ENCODE measurements around the gene PPP2R2C. TPM values are rescaled to one million over a fixed set of nuclear protein-coding genes. Genes with fewer than 3 reads are reported as not detected.

Gene PPP2R2C
- total and polyA plus RNA-seq, 4 donors, result 0.25 to 1.3 (median 0.65) TPM; not detected in 1

GRCh38 chr4:6318206-6318605, 154.2 kb downstream of the PPP2R2C start:
- WGBS, 2 donors, result 89 to 92% methylated on average over 12 of the region's 12 CpGs
- Histone ChIP-seq H3K36me3 (ENCODE audit: control insufficient read depth in 1 of 2, insufficient read depth in 2 of 2, low read length in 1 of 2) (no peaks in the 10 kb centered on the region), H3K4me3 (ENCODE audit: low read length in 2 of 2) (no peak overlapping the region), H3K27me3 (ENCODE audit: control insufficient read depth in 1 of 2, insufficient read depth in 2 of 2, low read length in 1 of 2) (no peaks in the 10 kb centered on the region), H3K4me1 (ENCODE audit: control insufficient read depth in 1 of 2, insufficient read depth in 2 of 2, low read length in 2 of 2) (no peaks in the 10 kb centered on the region), H3K9me3 (ENCODE audit: control insufficient read depth, low read length) (peaks cover 2% of the 10 kb centered on the region), H3K27ac (ENCODE audit: low read depth in 1 of 2, low read length in 2 of 2) (no peak overlapping the region)
- no peak for ATAC-seq (ENCODE audit: low FRiP score)
- intact Hi-C loops (cut with DNase I), result no loop called here
- DNase-seq, result no peak

- Histone ChIP-seq H3K4me3 (ENCODE audit: low read length in 2 of 2) (no peak overlapping the region), H3K9me3 (ENCODE audit: control insufficient read depth, low read length) (peaks cover 2% of the 10 kb centered on the region), H3K4me1 (ENCODE audit: control insufficient read depth in 1 of 2, insufficient read depth in 2 of 2, low read length in 2 of 2) (no peaks in the 10 kb centered on the region), H3K36me3 (ENCODE audit: control insufficient read depth in 1 of 2, insufficient read depth in 2 of 2, low read length in 1 of 2) (no peaks in the 10 kb centered on the region), H3K27ac (ENCODE audit: low read depth in 1 of 2, low read length in 2 of 2) (no peak overlapping the region), H3K27me3 (ENCODE audit: control insufficient read depth in 1 of 2, insufficient read depth in 2 of 2, low read length in 1 of 2) (no peaks in the 10 kb centered on the region)
- DNase-seq (no peak), ATAC-seq (ENCODE audit: low FRiP score) (no peak)
- 66 to 77% methylated on average over 6 of the region's 6 CpGs for WGBS, 2 donors
- intact Hi-C loops (cut with DNase I), result no loop called here
These were observed 155.9 kb downstream of the PPP2R2C start for GRCh38 chr4:6316461-6317003.

- H3K4me3 ChIP-seq (ENCODE audit: low read length in 2 of 2), result no peak overlapping the region
- WGBS, 2 donors, result 80 to 87% methylated on average over 6 of the region's 6 CpGs
- H3K27ac ChIP-seq (ENCODE audit: low read depth in 1 of 2, low read length in 2 of 2), result no peak overlapping the region
- DNase-seq (no peak), ATAC-seq (ENCODE audit: low FRiP score) (no peak)
- intact Hi-C loops (cut with DNase I), result no loop called here
- no peaks in the 10 kb centered on the region for H3K9me3 ChIP-seq (ENCODE audit: control insufficient read depth, low read length)
- H3K36me3 ChIP-seq (ENCODE audit: control insufficient read depth in 1 of 2, insufficient read depth in 2 of 2, low read length in 1 of 2), result no peaks in the 10 kb centered on the region
- H3K27me3 ChIP-seq (ENCODE audit: control insufficient read depth in 1 of 2, insufficient read depth in 2 of 2, low read length in 1 of 2), result no peaks in the 10 kb centered on the region
- H3K4me1 ChIP-seq (ENCODE audit: control insufficient read depth in 1 of 2, insufficient read depth in 2 of 2, low read length in 2 of 2), result no peaks in the 10 kb centered on the region
These were observed 159.2 kb downstream of the PPP2R2C start for GRCh38 chr4:6313216-6313615.

- Histone ChIP-seq H3K27me3 (ENCODE audit: control insufficient read depth in 1 of 2, insufficient read depth in 2 of 2, low read length in 1 of 2) (no peaks in the 10 kb centered on the region), H3K4me3 (ENCODE audit: low read length in 2 of 2) (no peak overlapping the region), H3K36me3 (ENCODE audit: control insufficient read depth in 1 of 2, insufficient read depth in 2 of 2, low read length in 1 of 2) (no peaks in the 10 kb centered on the region), H3K4me1 (ENCODE audit: control insufficient read depth in 1 of 2, insufficient read depth in 2 of 2, low read length in 2 of 2) (no peaks in the 10 kb centered on the region), H3K27ac (ENCODE audit: low read depth in 1 of 2, low read length in 2 of 2) (no peak overlapping the region), H3K9me3 (ENCODE audit: control insufficient read depth, low read length) (no peaks in the 10 kb centered on the region)
- ATAC-seq (ENCODE audit: low FRiP score), result no peak
- DNase-seq, result no peak
- 93 to 94% methylated on average over 7 of the region's 7 CpGs for WGBS, 2 donors
- intact Hi-C loops (cut with DNase I), result no loop called here
These were observed 162.6 kb downstream of the PPP2R2C start for GRCh38 chr4:6309777-6310176.

GRCh38 chr4:6308899-6309643, 163.3 kb downstream of the PPP2R2C start:
- WGBS, 2 donors, result 3 to 5% methylated on average over 57 to 65 of the region's 65 CpGs
- intact Hi-C loops (cut with DNase I), result no loop called here
- ATAC-seq (ENCODE audit: low FRiP score) (peak; percentile 47), DNase-seq (no peak)
- Histone ChIP-seq H3K4me1 (ENCODE audit: control insufficient read depth in 1 of 2, insufficient read depth in 2 of 2, low read length in 2 of 2) (no peaks in the 10 kb centered on the region), H3K9me3 (ENCODE audit: control insufficient read depth, low read length) (no peaks in the 10 kb centered on the region), H3K27me3 (ENCODE audit: control insufficient read depth in 1 of 2, insufficient read depth in 2 of 2, low read length in 1 of 2) (no peaks in the 10 kb centered on the region), H3K4me3 (ENCODE audit: low read length in 2 of 2) (peak overlapping the region in 1 of 2 donors; percentile 65), H3K27ac (ENCODE audit: low read depth in 1 of 2, low read length in 2 of 2) (no peak overlapping the region), H3K36me3 (ENCODE audit: control insufficient read depth in 1 of 2, insufficient read depth in 2 of 2, low read length in 1 of 2) (peaks cover 0 to 2% of the 10 kb centered on the region in 2 donors)

- no peaks in the 10 kb centered on the region for H3K27me3 ChIP-seq (ENCODE audit: control insufficient read depth in 1 of 2, insufficient read depth in 2 of 2, low read length in 1 of 2)
- no peaks in the 10 kb centered on the region for H3K4me1 ChIP-seq (ENCODE audit: control insufficient read depth in 1 of 2, insufficient read depth in 2 of 2, low read length in 2 of 2)
- H3K4me3 ChIP-seq (ENCODE audit: low read length in 2 of 2), result no peak overlapping the region
- ATAC-seq (ENCODE audit: low FRiP score) (no peak), DNase-seq (no peak)
- intact Hi-C loops (cut with DNase I), result no loop called here
- peaks cover 0 to 2% of the 10 kb centered on the region in 2 donors for H3K36me3 ChIP-seq (ENCODE audit: control insufficient read depth in 1 of 2, insufficient read depth in 2 of 2, low read length in 1 of 2)
- WGBS, 2 donors, result 84 to 88% methylated on average over 8 of the region's 8 CpGs
- H3K9me3 ChIP-seq (ENCODE audit: control insufficient read depth, low read length), result no peaks in the 10 kb centered on the region
- H3K27ac ChIP-seq (ENCODE audit: low read depth in 1 of 2, low read length in 2 of 2), result no peak overlapping the region
These were observed 164.5 kb downstream of the PPP2R2C start for GRCh38 chr4:6307891-6308290.

- no peak for ATAC-seq (ENCODE audit: low FRiP score)
- WGBS, 2 donors, result 84 to 89% methylated on average over 12 of the region's 12 CpGs
- Histone ChIP-seq H3K4me3 (ENCODE audit: low read length in 2 of 2) (no peak overlapping the region), H3K36me3 (ENCODE audit: control insufficient read depth in 1 of 2, insufficient read depth in 2 of 2, low read length in 1 of 2) (peaks cover 0 to 4% of the 10 kb centered on the region in 2 donors), H3K4me1 (ENCODE audit: control insufficient read depth in 1 of 2, insufficient read depth in 2 of 2, low read length in 2 of 2) (no peaks in the 10 kb centered on the region), H3K9me3 (ENCODE audit: control insufficient read depth, low read length) (no peaks in the 10 kb centered on the region), H3K27ac (ENCODE audit: low read depth in 1 of 2, low read length in 2 of 2) (no peak overlapping the region), H3K27me3 (ENCODE audit: control insufficient read depth in 1 of 2, insufficient read depth in 2 of 2, low read length in 1 of 2) (no peaks in the 10 kb centered on the region)
- DNase-seq, result peak in 1 of 2 donors; percentile 28
- intact Hi-C loops (cut with DNase I), result no loop called here
These were observed 165.2 kb downstream of the PPP2R2C start for GRCh38 chr4:6307230-6307629.

GRCh38 chr4:6306299-6306698, 166.1 kb downstream of the PPP2R2C start:
- Histone ChIP-seq H3K4me3 (ENCODE audit: low read length in 2 of 2) (no peak overlapping the region), H3K9me3 (ENCODE audit: control insufficient read depth, low read length) (no peaks in the 10 kb centered on the region), H3K4me1 (ENCODE audit: control insufficient read depth in 1 of 2, insufficient read depth in 2 of 2, low read length in 2 of 2) (no peaks in the 10 kb centered on the region), H3K36me3 (ENCODE audit: control insufficient read depth in 1 of 2, insufficient read depth in 2 of 2, low read length in 1 of 2) (peaks cover 0 to 13% of the 10 kb centered on the region in 2 donors), H3K27ac (ENCODE audit: low read depth in 1 of 2, low read length in 2 of 2) (no peak overlapping the region), H3K27me3 (ENCODE audit: control insufficient read depth in 1 of 2, insufficient read depth in 2 of 2, low read length in 1 of 2) (no peaks in the 10 kb centered on the region)
- 88 to 92% methylated on average over 5 of the region's 5 CpGs for WGBS, 2 donors
- ATAC-seq (ENCODE audit: low FRiP score) (no peak), DNase-seq (no peak)
- intact Hi-C loops (cut with DNase I), result no loop called here

GRCh38 chr4:6303943-6304342, 168.5 kb downstream of the PPP2R2C start:
- no peaks in the 10 kb centered on the region for H3K4me1 ChIP-seq (ENCODE audit: control insufficient read depth in 1 of 2, insufficient read depth in 2 of 2, low read length in 2 of 2)
- intact Hi-C loops (cut with DNase I), result no loop called here
- ATAC-seq (ENCODE audit: low FRiP score) (no peak), DNase-seq (no peak)
- no peak overlapping the region for H3K4me3 ChIP-seq (ENCODE audit: low read length in 2 of 2)
- 88 to 90% methylated on average over 12 of the region's 12 CpGs for WGBS, 2 donors
- no peaks in the 10 kb centered on the region for H3K9me3 ChIP-seq (ENCODE audit: control insufficient read depth, low read length)
- H3K36me3 ChIP-seq (ENCODE audit: control insufficient read depth in 1 of 2, insufficient read depth in 2 of 2, low read length in 1 of 2), result peaks cover 0 to 22% of the 10 kb centered on the region in 2 donors
- H3K27me3 ChIP-seq (ENCODE audit: control insufficient read depth in 1 of 2, insufficient read depth in 2 of 2, low read length in 1 of 2), result no peaks in the 10 kb centered on the region
- no peak overlapping the region for H3K27ac ChIP-seq (ENCODE audit: low read depth in 1 of 2, low read length in 2 of 2)
